Stimulated activated CD8-positive, alpha-beta memory T cell treated with anti-CD3 and anti-CD28 coated beads, Interleukin-4, amount 100 ng/mL, for 1 hour (primary cell): ENCODE data around the gene FOXA1.
"Not testable (repeated sequence)": the region's sequence is repeated elsewhere in the genome, so short reads cannot be mapped to it uniquely, and the experiment has no call there.

Source experiments
- DNase-seq, 2 donors: peaks; one replicate each; pipeline ENCODE4 v3.0.0-alpha.2; 2020; ENCODE audit warnings: low read depth in 2 of 2, low spot score in 1 of 2

FOXA1 gene

GRCh38 chr14:37563189-37563588 lies 31.9 kb downstream of the FOXA1 start:
- DNase-seq = no peak

- DNase-seq = no peak
These were observed 35.7 kb downstream of the FOXA1 start for GRCh38 chr14:37559386-37559785.

- no peak for DNase-seq
These were observed 36.3 kb downstream of the FOXA1 start for GRCh38 chr14:37558740-37559139.

- DNase-seq = not testable (repeated sequence)
These were observed 39.5 kb downstream of the FOXA1 start for GRCh38 chr14:37555596-37555995.

GRCh38 chr14:37553935-37554550 lies 41.0 kb downstream of the FOXA1 start:
- DNase-seq = no peak

GRCh38 chr14:37551119-37551518 lies 43.9 kb downstream of the FOXA1 start:
- no peak for DNase-seq

GRCh38 chr14:37550511-37550910 lies 44.5 kb downstream of the FOXA1 start:
- DNase-seq = no peak

- no peak for DNase-seq
These were observed 48.2 kb downstream of the FOXA1 start for GRCh38 chr14:37546621-37547447.

GRCh38 chr14:37545174-37545573 lies 49.9 kb downstream of the FOXA1 start:
- no peak for DNase-seq

- no peak for DNase-seq
These were observed 50.6 kb downstream of the FOXA1 start for GRCh38 chr14:37544407-37544806.

- no peak for DNase-seq
These were observed 55.1 kb downstream of the FOXA1 start for GRCh38 chr14:37539992-37540391.
